Activated T-cell treated with anti-CD3 and anti-CD28 coated beads, Interleukin-2, amount 50 U/mL, for 1 hour (primary cell): ENCODE results near the gene ID1.
"Not testable (repeated sequence)": the region's sequence is repeated elsewhere in the genome, so short reads cannot be mapped to it uniquely, and the experiment has no call there.

Source experiments
- DNase-seq: peaks from one replicate; pipeline ENCODE4 v3.0.0-alpha.2; 2020

Gene ID1

GRCh38 chr20:31638816-31639215 lies 33.7 kb downstream of the ID1 start:
- DNase-seq: no peak

- no peak for DNase-seq
Measured at GRCh38 chr20:31640259-31640658, 35.2 kb downstream of the ID1 start.

- DNase-seq: no peak
Measured at GRCh38 chr20:31641391-31641790, 36.3 kb downstream of the ID1 start.

GRCh38 chr20:31642837-31643236 lies 37.7 kb downstream of the ID1 start:
- no peak for DNase-seq

- no peak for DNase-seq
Measured at GRCh38 chr20:31643522-31643921, 38.4 kb downstream of the ID1 start.

- DNase-seq: no peak
Measured at GRCh38 chr20:31644701-31645100, 39.6 kb downstream of the ID1 start.

GRCh38 chr20:31648104-31648503 lies 43.0 kb downstream of the ID1 start:
- DNase-seq: not testable (repeated sequence)

- DNase-seq: no peak
Measured at GRCh38 chr20:31652917-31653396, 47.9 kb downstream of the ID1 start.

- no peak for DNase-seq
Measured at GRCh38 chr20:31653561-31653960, 48.5 kb downstream of the ID1 start.

GRCh38 chr20:31654534-31654933 lies 49.4 kb downstream of the ID1 start:
- no peak for DNase-seq
